HG03521 (cell line): ENCODE results near the gene CCDC159.
"Not testable (repeated sequence)": the region's sequence is repeated elsewhere in the genome, so short reads cannot be mapped to it uniquely, and the experiment has no call there.

Experiments
- ATAC-seq: cut with Tn5 transposase; IDR thresholded peaks from one replicate; pipeline ENCODE4 v1.9.1; 2021; ENCODE audit warnings: mild to moderate bottlenecking, moderate library complexity; ENCODE audit not compliant: unreplicated experiment

Gene CCDC159

GRCh38 chr19:11346104-11346940 lies at the start of gene CCDC159, which contains the start of gene TMEM205:
CCDC159 (plus strand) TSS chr19:11346519; CDS start chr19:11346607, 88 bp downstream.
TMEM205 (minus strand) TSS chr19:11346268; CDS start chr19:11345619, 649 bp downstream.
- peak; percentile 91 for ATAC-seq

- ATAC-seq, result no peak
Observed at GRCh38 chr19:11299946-11300810, 46.1 kb upstream of the CCDC159 start.

GRCh38 chr19:11300811-11301120 lies 45.6 kb upstream of the CCDC159 start:
- no peak for ATAC-seq

GRCh38 chr19:11304936-11305335 lies 41.4 kb upstream of the CCDC159 start:
- no peak for ATAC-seq

GRCh38 chr19:11306337-11306736 lies 40.0 kb upstream of the CCDC159 start:
- no peak for ATAC-seq

- not testable (repeated sequence) for ATAC-seq
Observed at GRCh38 chr19:11320278-11320995, 25.9 kb upstream of the CCDC159 start.

- no peak for ATAC-seq
Observed at GRCh38 chr19:11321191-11322126, 24.9 kb upstream of the CCDC159 start.

GRCh38 chr19:11322269-11323024 lies 23.9 kb upstream of the CCDC159 start:
- no peak for ATAC-seq

- no peak for ATAC-seq
Observed at GRCh38 chr19:11323601-11324078, 22.7 kb upstream of the CCDC159 start.

GRCh38 chr19:11324079-11324661 lies 22.1 kb upstream of the CCDC159 start:
- no peak for ATAC-seq

GRCh38 chr19:11324748-11325389 lies 21.4 kb upstream of the CCDC159 start:
- ATAC-seq, result no peak

GRCh38 chr19:11325544-11325943 lies 20.8 kb upstream of the CCDC159 start:
- ATAC-seq, result no peak

- ATAC-seq, result no peak
Observed at GRCh38 chr19:11330127-11330526, 16.2 kb upstream of the CCDC159 start.

- no peak for ATAC-seq
Observed at GRCh38 chr19:11331502-11331901, 14.8 kb upstream of the CCDC159 start.

- no peak for ATAC-seq
Observed at GRCh38 chr19:11332822-11333221, 13.5 kb upstream of the CCDC159 start.

GRCh38 chr19:11333838-11334237 lies 12.5 kb upstream of the CCDC159 start:
- ATAC-seq, result not testable (repeated sequence)

- no peak for ATAC-seq
Observed at GRCh38 chr19:11335449-11336146, 10.7 kb upstream of the CCDC159 start.

GRCh38 chr19:11337080-11337479 lies 9.2 kb upstream of the CCDC159 start:
- ATAC-seq, result no peak
